Activated B cell treated with CpG ODN at 0.5 μM for 24 hours (primary cell): ENCODE measurements around the gene MAGEB5. TPM values are rescaled to one million over a fixed set of nuclear protein-coding genes. Genes with fewer than 3 reads are reported as not detected.
"Not testable (repeated sequence)": the region's sequence is repeated elsewhere in the genome, so short reads cannot be mapped to it uniquely, and the experiment has no call there.

ENCODE experiments used
- ATAC-seq: fragments of 200-7000 bp; cut with Tn5 transposase; one replicate; pipeline ENCODE4 v1.10.0; 2021; ENCODE audit warnings: low read depth, mild to moderate bottlenecking, moderate library complexity
- CTCF ChIA-PET: fragments of 350-600 bp; sonication (Branson Sonifier 250); formaldehyde crosslinking; loops from one replicate; lab custom pipeline; 2021; ENCODE audit warnings: antibody characterized with exemption; lab: Charles Lee
- POLR2A ChIA-PET: fragments of 350-600 bp; sonication (Branson Sonifier 250); formaldehyde crosslinking; loops from one replicate; lab custom pipeline; 2021; ENCODE audit warnings: antibody characterized with exemption; lab: Charles Lee
- DNase-seq: peaks from one replicate; pipeline ENCODE4 v3.0.0; 2022
- H3K27ac Mint-ChIP-seq: one replicate; pipeline ENCODE4 v1.8.0; 2020; ENCODE audit warnings: mixed read lengths
- H3K27me3 Mint-ChIP-seq: one replicate; pipeline ENCODE4 v1.8.0; 2021; ENCODE audit warnings: mixed read lengths
- H3K36me3 Mint-ChIP-seq: one replicate; pipeline ENCODE4 v1.8.0; 2021; ENCODE audit warnings: low read depth, mixed read lengths
- H3K4me1 Mint-ChIP-seq: one replicate; pipeline ENCODE4 v1.8.0; 2021; ENCODE audit warnings: mixed read lengths
- H3K4me3 Mint-ChIP-seq: one replicate; pipeline ENCODE4 v1.8.0; 2020; ENCODE audit warnings: mild to moderate bottlenecking, mixed read lengths
- H3K9me3 Mint-ChIP-seq: one replicate; pipeline ENCODE4 v1.8.0; 2020; ENCODE audit warnings: mixed read lengths
- intact Hi-C: fragments of 100-400 bp; cut with micrococcal nuclease; formaldehyde crosslinking; loops from one replicate; pipeline ENCODE4 v1.15.1; 2024
- total RNA-seq: library from RNA; stranded (reverse); gene quantifications from 2 replicates; pipeline ENCODE4 v1.2.3, GENCODE V29; 2022
- TF ChIP-seq, protein P1 (sequence below): fragments of 200-600 bp; IDR thresholded peaks from one replicate; pipeline ENCODE4 v1.8.0; 2022; ENCODE audit warnings: antibody characterized with exemption, mild to moderate bottlenecking

MAGEB5 gene, protein sequence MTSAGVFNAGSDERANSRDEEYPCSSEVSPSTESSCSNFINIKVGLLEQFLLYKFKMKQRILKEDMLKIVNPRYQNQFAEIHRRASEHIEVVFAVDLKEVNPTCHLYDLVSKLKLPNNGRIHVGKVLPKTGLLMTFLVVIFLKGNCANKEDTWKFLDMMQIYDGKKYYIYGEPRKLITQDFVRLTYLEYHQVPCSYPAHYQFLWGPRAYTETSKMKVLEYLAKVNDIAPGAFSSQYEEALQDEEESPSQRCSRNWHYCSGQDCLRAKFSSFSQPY
- total RNA-seq, result not detected in 2 replicates

DNA sequence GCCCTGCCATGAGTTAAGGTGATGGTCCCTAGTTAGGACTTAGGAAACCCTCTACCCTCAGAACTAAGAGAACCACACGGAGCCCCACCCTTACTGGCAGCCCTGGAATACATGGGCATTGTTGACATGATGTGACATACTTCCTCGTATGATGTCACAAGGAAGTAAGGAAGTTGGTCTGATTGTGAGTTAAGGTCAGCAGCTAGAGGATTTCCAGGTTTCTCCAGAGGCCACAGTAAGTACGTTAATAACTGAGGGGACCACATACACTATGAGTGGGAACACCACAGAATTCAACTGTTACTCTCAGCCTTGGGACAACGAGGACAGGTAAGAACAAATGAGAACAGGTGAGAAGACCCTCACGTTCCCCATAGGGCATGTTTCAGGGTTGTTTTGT is at the start of gene MAGEB5:
TSS of gene MAGEB5 (plus strand) at position 301 of the 400 bp plus-strand sequence. CDS start 1,133 bp downstream, outside the sequence.
- DNase-seq (no peak), ATAC-seq (no peak)
- intact Hi-C loops, result no loop called here
- Mint-ChIP-seq H3K4me3 (no peak within 1 kb of the TSS), H3K36me3 (no peaks in the 10 kb centered on the region), H3K27ac (no peak within 1 kb of the TSS), H3K27me3 (no peaks in the 10 kb centered on the region), H3K9me3 (no peaks in the 10 kb centered on the region), H3K4me1 (no peaks in the 10 kb centered on the region)
- POLR2A ChIA-PET, result no interaction called here
- CTCF ChIA-PET, result no interaction called here
- TF ChIP-seq, protein P1, sequence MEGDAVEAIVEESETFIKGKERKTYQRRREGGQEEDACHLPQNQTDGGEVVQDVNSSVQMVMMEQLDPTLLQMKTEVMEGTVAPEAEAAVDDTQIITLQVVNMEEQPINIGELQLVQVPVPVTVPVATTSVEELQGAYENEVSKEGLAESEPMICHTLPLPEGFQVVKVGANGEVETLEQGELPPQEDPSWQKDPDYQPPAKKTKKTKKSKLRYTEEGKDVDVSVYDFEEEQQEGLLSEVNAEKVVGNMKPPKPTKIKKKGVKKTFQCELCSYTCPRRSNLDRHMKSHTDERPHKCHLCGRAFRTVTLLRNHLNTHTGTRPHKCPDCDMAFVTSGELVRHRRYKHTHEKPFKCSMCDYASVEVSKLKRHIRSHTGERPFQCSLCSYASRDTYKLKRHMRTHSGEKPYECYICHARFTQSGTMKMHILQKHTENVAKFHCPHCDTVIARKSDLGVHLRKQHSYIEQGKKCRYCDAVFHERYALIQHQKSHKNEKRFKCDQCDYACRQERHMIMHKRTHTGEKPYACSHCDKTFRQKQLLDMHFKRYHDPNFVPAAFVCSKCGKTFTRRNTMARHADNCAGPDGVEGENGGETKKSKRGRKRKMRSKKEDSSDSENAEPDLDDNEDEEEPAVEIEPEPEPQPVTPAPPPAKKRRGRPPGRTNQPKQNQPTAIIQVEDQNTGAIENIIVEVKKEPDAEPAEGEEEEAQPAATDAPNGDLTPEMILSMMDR, result no peak

DNA sequence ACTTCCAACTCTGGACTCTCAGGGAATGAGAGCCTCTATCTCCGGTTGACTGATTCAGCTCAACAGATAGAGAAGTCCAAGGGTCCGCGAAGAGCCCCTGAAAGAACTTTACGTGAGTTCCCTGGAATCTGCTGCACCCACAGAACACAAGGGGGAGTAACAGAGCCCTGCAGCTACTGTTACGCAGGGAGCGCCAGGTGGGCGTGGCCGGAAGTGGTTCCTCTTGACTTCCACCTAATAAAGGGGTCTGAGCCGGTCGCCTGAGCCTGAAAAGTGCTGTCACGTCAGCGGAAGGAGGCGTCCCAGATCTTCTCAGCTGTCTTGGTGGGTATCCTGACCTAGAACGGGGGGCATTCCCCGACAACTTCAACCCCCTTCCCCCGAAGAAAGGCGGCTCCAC is 23.8 kb upstream of the MAGEB5 start, which contains the start of gene MAGEB6:
TSS of gene MAGEB6 (plus strand) at position 237 of the 400 bp plus-strand sequence. CDS start 1,407 bp downstream, outside the sequence.
- no peak within 1 kb of the TSS for H3K27ac Mint-ChIP-seq
- H3K4me3 Mint-ChIP-seq, result no peak within 1 kb of the TSS
- H3K36me3 Mint-ChIP-seq, result no peaks in the 10 kb centered on the region
- no peaks in the 10 kb centered on the region for H3K4me1 Mint-ChIP-seq
- no peaks in the 10 kb centered on the region for H3K9me3 Mint-ChIP-seq
- ATAC-seq, result no peak
- CTCF ChIA-PET, result no interaction called here
- TF ChIP-seq, protein P1, result no peak
- no peak for DNase-seq
- no peaks in the 10 kb centered on the region for H3K27me3 Mint-ChIP-seq
- POLR2A ChIA-PET, result no interaction called here
- intact Hi-C loops, result no loop called here

DNA sequence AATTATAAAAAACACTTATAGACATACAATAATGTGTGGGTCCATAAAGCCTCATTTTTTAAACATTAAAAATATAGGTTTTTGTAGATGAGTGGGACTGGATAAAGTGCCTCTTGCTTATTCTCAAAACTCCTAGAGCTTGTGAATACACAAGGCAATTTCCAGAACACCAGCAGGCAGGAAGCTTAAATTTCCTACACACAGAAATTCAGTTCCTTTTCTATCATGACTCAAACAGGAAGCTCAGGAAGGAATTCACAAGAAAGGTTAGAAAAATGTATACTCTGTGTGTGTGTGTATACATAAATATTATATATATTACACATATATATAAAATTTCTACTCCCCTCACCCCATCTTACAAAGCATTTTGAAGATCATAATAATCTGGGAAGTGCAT is 12.4 kb upstream of the MAGEB5 start:
- CTCF ChIA-PET, result no interaction called here
- Mint-ChIP-seq H3K4me1 (no peaks in the 10 kb centered on the region), H3K27me3 (no peaks in the 10 kb centered on the region), H3K9me3 (no peaks in the 10 kb centered on the region), H3K27ac (no peak overlapping the region), H3K36me3 (no peaks in the 10 kb centered on the region), H3K4me3 (no peak overlapping the region)
- TF ChIP-seq, protein P1, result no peak
- DNase-seq, result no peak
- ATAC-seq, result no peak
- intact Hi-C loops, result no loop called here
- POLR2A ChIA-PET, result no interaction called here

DNA sequence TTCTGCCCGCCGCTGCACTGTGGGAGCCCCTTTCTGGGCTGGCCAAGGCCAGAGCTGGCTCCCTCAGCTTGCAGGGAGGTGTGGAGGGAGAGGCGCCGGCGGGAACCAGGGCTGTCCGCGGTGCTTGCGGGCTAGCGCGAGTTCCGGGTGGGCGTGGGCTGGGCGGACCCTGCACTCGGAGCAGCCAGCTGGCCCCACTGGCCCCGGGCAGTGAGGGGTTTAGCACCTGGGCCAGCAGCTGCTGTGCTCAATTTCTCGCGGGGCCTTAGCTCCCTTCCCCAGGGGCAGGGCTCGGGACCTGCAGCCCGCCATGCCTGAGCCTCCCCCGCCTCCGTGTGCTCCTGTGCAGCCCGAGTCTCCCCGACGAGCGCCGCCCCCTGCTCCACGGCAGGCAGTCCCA is 11.3 kb upstream of the MAGEB5 start:
- POLR2A ChIA-PET, intact Hi-C loops, ATAC-seq, CTCF ChIA-PET, H3K27me3 Mint-ChIP-seq, DNase-seq, H3K36me3 Mint-ChIP-seq, H3K27ac Mint-ChIP-seq, H3K4me3 Mint-ChIP-seq, H3K4me1 Mint-ChIP-seq, H3K9me3 Mint-ChIP-seq: not testable (repeated sequence)

DNA sequence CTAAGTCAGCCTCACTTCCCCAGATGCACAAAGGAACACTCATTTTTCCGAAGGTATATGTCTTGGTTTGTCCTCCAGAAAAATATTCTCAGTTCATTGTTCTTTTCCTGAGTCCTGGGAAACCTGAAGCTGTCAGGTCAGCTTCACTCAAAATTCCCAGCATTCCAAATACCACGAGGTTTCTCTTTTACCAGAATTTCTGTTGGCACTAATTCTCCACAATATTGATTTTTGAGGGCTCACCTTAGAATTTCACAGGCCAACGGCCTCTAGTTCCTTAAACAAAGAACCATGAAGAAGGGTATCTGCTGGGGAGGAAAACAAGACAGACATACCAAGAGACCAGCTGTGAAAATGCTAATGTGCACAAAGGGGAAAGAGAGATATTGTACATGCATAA is 8.0 kb upstream of the MAGEB5 start:
- H3K4me3 Mint-ChIP-seq, result no peak overlapping the region
- TF ChIP-seq, protein P1, result no peak
- H3K27ac Mint-ChIP-seq, result no peak overlapping the region
- ChIA-PET CTCF (no interaction called here), POLR2A (no interaction called here)
- ATAC-seq, result no peak
- no peak for DNase-seq
- no peaks in the 10 kb centered on the region for H3K36me3 Mint-ChIP-seq
- intact Hi-C loops, result no loop called here
- H3K27me3 Mint-ChIP-seq, result no peaks in the 10 kb centered on the region
- H3K4me1 Mint-ChIP-seq, result no peaks in the 10 kb centered on the region
- H3K9me3 Mint-ChIP-seq, result no peaks in the 10 kb centered on the region

DNA sequence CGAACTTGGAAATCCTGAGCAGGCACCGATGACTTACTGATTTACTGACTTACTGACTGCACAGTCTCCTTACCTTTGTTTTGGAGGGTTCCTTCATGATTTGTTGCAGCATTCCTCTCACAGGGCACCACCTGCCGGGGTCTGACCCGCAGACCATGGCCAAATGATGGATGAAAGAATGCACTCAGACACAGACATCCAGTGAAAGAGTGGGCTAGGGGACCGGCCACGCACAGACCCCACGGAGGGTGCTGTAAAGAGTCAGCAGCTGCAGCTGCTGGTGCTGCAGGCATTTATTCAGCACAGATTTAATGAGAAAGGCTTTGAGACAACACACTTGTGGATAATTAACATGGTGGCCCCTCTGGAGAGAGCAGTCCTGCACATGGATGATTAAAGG is 3.4 kb downstream of the MAGEB5 start:
- ChIA-PET POLR2A (no interaction called here), CTCF (no interaction called here)
- H3K36me3 Mint-ChIP-seq, result no peaks in the 10 kb centered on the region
- H3K4me1 Mint-ChIP-seq, result no peaks in the 10 kb centered on the region
- no peak overlapping the region for H3K27ac Mint-ChIP-seq
- DNase-seq (no peak), ATAC-seq (no peak)
- no peak overlapping the region for H3K4me3 Mint-ChIP-seq
- no peaks in the 10 kb centered on the region for H3K27me3 Mint-ChIP-seq
- H3K9me3 Mint-ChIP-seq, result no peaks in the 10 kb centered on the region
- TF ChIP-seq, protein P1, result no peak
- intact Hi-C loops, result no loop called here
